CD4-positive, alpha-beta T cell (primary cell): Measurements from ENCODE around the gene RXRA. TPM values are rescaled to one million over a fixed set of nuclear protein-coding genes. Genes with fewer than 3 reads are reported as not detected.

Experiments
- ATAC-seq: fragments of 200-7000 bp; cut with Tn5 transposase; one replicate; pipeline ENCODE4 v1.10.0; 2022; ENCODE audit warnings: mild to moderate bottlenecking; ENCODE audit not compliant: poor library complexity
- CTCF ChIA-PET: fragments of 350-600 bp; sonication (Branson Sonifier 250); formaldehyde crosslinking; loops from one replicate; lab custom pipeline; 2021; ENCODE audit warnings: antibody characterized with exemption, inconsistent platforms; lab: Charles Lee
- POLR2A ChIA-PET: fragments of 350-600 bp; sonication (Branson Sonifier 250); formaldehyde crosslinking; loops from one replicate; lab custom pipeline; 2021; ENCODE audit warnings: antibody characterized with exemption, inconsistent platforms; lab: Charles Lee
- DNase-seq, 14 experiments: peaks; one replicate each; pipeline ENCODE4 v3.0.0-alpha.2; 2013 to 2020; ENCODE audit warnings: mixed read lengths in 2 of 14
- H3K27ac ChIP-seq, 2 donors: one replicate each; pipeline versions ENCODE4 v1.5.1 to v1.7.0; 2013; ENCODE audit warnings: low read length in 2 of 2, low read depth in 1 of 2, mild to moderate bottlenecking in 1 of 2
- H3K27me3 ChIP-seq, 2 experiments: 1 replicate in 1 of 2; 2 replicates in 1 of 2; pipeline versions ENCODE4 v1.6.1 to v1.7.0; 2013; ENCODE audit warnings: low read length in 2 of 2, control low read depth in 1 of 2, mild to moderate bottlenecking in 1 of 2, moderate library complexity in 1 of 2; ENCODE audit not compliant: insufficient read depth in 2 of 2, control insufficient read depth in 1 of 2
- H3K36me3 ChIP-seq: one replicate; pipeline ENCODE4 v1.6.1; 2013; ENCODE audit warnings: low read length, control low read depth; ENCODE audit not compliant: insufficient read depth
- H3K4me1 ChIP-seq: one replicate; pipeline ENCODE4 v1.6.1; 2013; ENCODE audit warnings: low read length, control low read depth; ENCODE audit not compliant: insufficient read depth
- H3K4me3 ChIP-seq: one replicate; pipeline ENCODE4 v1.5.1; 2013; ENCODE audit warnings: mild to moderate bottlenecking, low read length, moderate library complexity
- H3K9me3 ChIP-seq, 2 experiments: 1 replicate in 1 of 2; 2 replicates in 1 of 2; pipeline versions ENCODE4 v1.6.1 to v1.7.0; 2013; ENCODE audit warnings: low read length in 2 of 2, mild to moderate bottlenecking in 2 of 2, control low read depth in 1 of 2, moderate library complexity in 1 of 2; ENCODE audit not compliant: control insufficient read depth in 1 of 2, insufficient read depth in 1 of 2
- H3K27ac Mint-ChIP-seq: one replicate; pipeline ENCODE4 v1.8.0; 2020; ENCODE audit warnings: mixed read lengths
- H3K27me3 Mint-ChIP-seq: one replicate; pipeline ENCODE4 v1.8.0; 2021; ENCODE audit warnings: mixed read lengths
- H3K36me3 Mint-ChIP-seq: one replicate; pipeline ENCODE4 v1.8.0; 2021; ENCODE audit warnings: low read depth, mixed read lengths
- H3K4me1 Mint-ChIP-seq: one replicate; pipeline ENCODE4 v1.8.0; 2021; ENCODE audit warnings: low read depth, mixed read lengths
- H3K4me3 Mint-ChIP-seq: one replicate; pipeline ENCODE4 v1.8.0; 2020; ENCODE audit warnings: mild to moderate bottlenecking, mixed read lengths
- H3K9me3 Mint-ChIP-seq: one replicate; pipeline ENCODE4 v1.8.0; 2020; ENCODE audit warnings: mixed read lengths
- intact Hi-C, 2 experiments: fragments of 100-400 bp; cut with DNase I in 1 of 2; cut with micrococcal nuclease in 1 of 2; formaldehyde crosslinking; loops; one replicate each; pipeline versions ENCODE4 v1.15.1 to v1.9.0; 2023 to 2025; cut with DNase I, micrococcal nuclease
- total RNA-seq, 174 experiments: library from RNA in 2 of 174; stranded (reverse) in 2 of 174; gene quantifications; one replicate each; pipeline ENCODE4 v1.2.3 and lab custom pipeline; 2021 to 2026
- TF ChIP-seq, protein P1 (sequence below): fragments of 200-600 bp; IDR thresholded peaks from one replicate; pipeline ENCODE4 v1.8.0; 2022; ENCODE audit warnings: antibody characterized with exemption, mild to moderate bottlenecking

RXRA gene
- total RNA-seq, 2 experiments from 2014 or later, result 7.3 to 8.4 TPM

DNA sequence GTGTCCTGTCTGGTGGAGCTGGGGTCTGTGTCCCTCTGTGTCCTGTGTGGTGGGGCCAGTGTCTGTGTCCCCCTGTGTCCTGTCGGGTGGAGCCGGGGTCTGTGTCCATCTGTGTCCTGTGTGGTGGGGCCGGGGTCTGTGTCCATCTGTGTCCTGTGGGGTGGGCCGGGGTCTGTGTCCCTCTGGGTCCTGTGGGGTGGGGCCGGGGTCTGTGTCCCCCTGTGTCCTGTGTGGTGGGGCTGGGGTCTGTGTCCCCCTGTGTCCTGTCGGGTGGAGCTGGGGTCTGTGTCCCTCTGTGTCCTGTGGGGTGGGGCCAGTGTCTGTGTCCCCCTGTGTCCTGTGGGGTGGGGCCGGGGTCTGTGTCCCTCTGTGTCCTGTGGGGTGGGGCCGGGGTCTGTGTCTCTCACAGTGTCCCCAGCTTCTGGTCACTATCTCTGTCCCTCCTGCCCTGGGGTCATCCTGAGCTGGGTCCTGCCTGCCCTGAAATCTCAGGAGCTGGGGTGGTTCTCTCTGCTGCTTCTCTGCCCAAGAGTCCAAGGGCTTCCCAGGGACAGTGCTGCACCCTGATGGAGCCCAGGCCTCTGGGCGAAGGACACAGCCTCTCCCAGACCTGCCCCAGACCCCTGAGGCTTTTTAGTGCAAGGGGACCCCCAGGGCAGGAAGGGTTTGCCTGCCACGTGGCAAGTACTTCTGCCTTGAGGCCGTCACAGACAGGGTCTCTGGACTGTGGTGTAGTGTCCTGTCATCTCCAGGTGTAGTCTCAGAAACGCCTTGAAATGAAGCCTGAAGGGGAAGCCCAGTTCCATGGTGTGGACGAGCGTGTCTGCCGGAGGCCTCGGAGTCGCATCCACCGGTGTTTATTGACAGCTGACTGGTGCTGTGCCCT, 131.3 kb downstream of the RXRA start:
- ATAC-seq (no peak), DNase-seq (no peak)
- Mint-ChIP-seq H3K27me3 (no peaks in the 10 kb centered on the region), H3K27ac (peak overlapping the region; percentile 91), H3K4me3 (no peak overlapping the region), H3K36me3 (no peaks in the 10 kb centered on the region), H3K9me3 (no peaks in the 10 kb centered on the region), H3K4me1 (peaks cover 7% of the 10 kb centered on the region)
- Histone ChIP-seq H3K36me3 (no peaks in the 10 kb centered on the region), H3K4me3 (no peak overlapping the region), H3K4me1 (peaks cover 26% of the 10 kb centered on the region), H3K27me3 (peaks cover 0 to 3% of the 10 kb centered on the region in 2 experiments), H3K9me3 (peaks cover 0 to 17% of the 10 kb centered on the region in 2 experiments), H3K27ac (peak overlapping the region; percentile 68 to 93)
- TF ChIP-seq, protein P1, sequence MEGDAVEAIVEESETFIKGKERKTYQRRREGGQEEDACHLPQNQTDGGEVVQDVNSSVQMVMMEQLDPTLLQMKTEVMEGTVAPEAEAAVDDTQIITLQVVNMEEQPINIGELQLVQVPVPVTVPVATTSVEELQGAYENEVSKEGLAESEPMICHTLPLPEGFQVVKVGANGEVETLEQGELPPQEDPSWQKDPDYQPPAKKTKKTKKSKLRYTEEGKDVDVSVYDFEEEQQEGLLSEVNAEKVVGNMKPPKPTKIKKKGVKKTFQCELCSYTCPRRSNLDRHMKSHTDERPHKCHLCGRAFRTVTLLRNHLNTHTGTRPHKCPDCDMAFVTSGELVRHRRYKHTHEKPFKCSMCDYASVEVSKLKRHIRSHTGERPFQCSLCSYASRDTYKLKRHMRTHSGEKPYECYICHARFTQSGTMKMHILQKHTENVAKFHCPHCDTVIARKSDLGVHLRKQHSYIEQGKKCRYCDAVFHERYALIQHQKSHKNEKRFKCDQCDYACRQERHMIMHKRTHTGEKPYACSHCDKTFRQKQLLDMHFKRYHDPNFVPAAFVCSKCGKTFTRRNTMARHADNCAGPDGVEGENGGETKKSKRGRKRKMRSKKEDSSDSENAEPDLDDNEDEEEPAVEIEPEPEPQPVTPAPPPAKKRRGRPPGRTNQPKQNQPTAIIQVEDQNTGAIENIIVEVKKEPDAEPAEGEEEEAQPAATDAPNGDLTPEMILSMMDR, result no peak
- intact Hi-C loops, result loop anchor here in 1 of 2 experiments (5.0 to 10.0 kb wide), 2 partner anchors 433 to 1040 kb away; partner anchors contain the start of gene BRD3OS
- ChIA-PET POLR2A (interaction anchor here (0.8 to 1.8 kb wide), 4 partner anchors 10 to 66 kb away, joined by 3 to 8 read pairs (median 6); no protein-coding TSS in a partner anchor), CTCF (interaction anchor here (0.8 to 1.7 kb wide), 2 partner anchors 9 to 287 kb away, joined by 3 to 4 read pairs; no protein-coding TSS in a partner anchor)

DNA sequence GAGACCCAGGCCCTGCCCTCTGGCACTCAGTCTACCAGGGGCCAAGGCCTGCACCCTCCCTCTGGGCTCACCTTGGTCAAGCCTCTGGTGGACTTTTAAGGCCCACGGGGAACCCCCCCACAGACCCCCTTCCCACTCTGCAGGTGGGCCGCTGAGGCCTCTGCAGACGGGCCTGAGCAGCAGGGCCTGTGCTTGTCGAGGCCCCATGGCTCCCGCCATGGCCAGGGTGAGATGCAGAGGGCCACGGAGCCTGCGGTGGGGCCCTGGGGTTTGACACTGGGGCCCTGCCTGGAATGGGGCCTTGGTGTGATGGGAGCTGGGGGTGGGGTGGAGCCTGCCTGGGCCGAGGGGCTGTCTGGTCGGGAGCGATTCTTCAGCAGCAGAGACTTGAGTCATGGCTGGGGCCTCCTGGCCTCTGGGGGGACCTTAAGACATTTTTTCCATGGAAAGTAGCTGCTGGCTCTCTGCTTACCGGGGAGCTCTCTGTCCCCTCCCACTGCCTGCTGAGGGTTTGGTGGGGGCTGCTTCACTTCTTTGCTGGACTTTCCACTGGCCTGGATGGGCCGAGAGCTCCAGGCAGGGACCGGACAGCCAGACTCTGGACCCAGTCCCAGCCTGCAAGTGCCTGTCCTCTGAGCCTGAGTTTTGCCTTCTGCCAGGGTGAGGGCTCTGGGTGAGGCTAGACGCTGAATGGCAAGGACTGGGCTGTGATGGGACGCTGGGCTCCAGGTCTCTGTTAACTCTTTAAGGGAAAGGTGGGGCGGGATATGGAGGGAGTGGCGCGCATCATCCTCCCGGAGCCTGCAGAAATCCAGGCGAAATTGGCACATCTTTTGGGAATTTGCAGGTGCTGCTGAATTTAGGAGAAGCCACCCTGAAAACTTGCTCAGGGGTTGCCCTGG, 132.2 kb downstream of the RXRA start:
- Mint-ChIP-seq H3K27me3 (no peaks in the 10 kb centered on the region), H3K36me3 (no peaks in the 10 kb centered on the region), H3K4me1 (peaks cover 7% of the 10 kb centered on the region), H3K9me3 (no peaks in the 10 kb centered on the region), H3K27ac (peak overlapping the region; percentile 91), H3K4me3 (no peak overlapping the region)
- POLR2A ChIA-PET, result no interaction called here
- H3K4me1 ChIP-seq, result peaks cover 26% of the 10 kb centered on the region
- ATAC-seq (no peak), DNase-seq (no peak)
- H3K4me3 ChIP-seq, result no peak overlapping the region
- intact Hi-C loops, result loop anchor here in 1 of 2 experiments (5.0 to 10.0 kb wide), 2 partner anchors 434 to 1039 kb away; partner anchors contain the start of gene BRD3OS
- TF ChIP-seq, protein P1, result no peak
- peaks cover 0 to 3% of the 10 kb centered on the region in 2 experiments for H3K27me3 ChIP-seq
- H3K27ac ChIP-seq, result no peak overlapping the region
- CTCF ChIA-PET, result interaction anchor here (0.8 to 1.7 kb wide), 3 partner anchors 9 to 288 kb away, joined by 3 to 4 read pairs (median 3); no protein-coding TSS in a partner anchor
- H3K9me3 ChIP-seq, result peaks cover 0 to 17% of the 10 kb centered on the region in 2 experiments
- no peaks in the 10 kb centered on the region for H3K36me3 ChIP-seq

DNA sequence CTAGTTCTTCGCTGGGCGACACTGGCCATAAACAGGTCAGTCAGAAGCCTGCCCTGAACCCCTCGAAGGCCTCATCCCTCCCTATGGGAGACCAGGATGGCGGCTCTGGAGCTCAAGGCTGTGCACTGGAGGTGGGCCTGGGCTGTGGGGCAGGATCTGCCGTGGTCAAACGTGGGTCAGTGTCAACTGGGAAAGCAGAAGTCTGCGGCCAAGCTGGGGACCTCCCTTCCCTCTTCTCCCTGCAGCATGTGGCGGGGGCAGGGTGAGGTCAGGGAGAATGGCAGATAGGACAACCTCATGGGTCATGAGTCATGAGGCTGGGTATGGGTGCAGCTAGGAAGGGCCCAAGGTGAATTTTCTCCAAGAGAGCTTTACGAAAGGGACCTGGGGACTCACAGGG, 132.9 kb downstream of the RXRA start:
- ChIA-PET POLR2A (no interaction called here), CTCF (interaction anchor here (1.2 kb wide), 1 partner anchor 9 kb away, joined by 3 read pairs; no protein-coding TSS in a partner anchor)
- H3K27ac Mint-ChIP-seq, result peak overlapping the region; percentile 12
- no peaks in the 10 kb centered on the region for H3K27me3 Mint-ChIP-seq
- no peak overlapping the region for H3K27ac ChIP-seq
- no peak overlapping the region for H3K4me3 Mint-ChIP-seq
- peaks cover 26% of the 10 kb centered on the region for H3K4me1 ChIP-seq
- H3K9me3 Mint-ChIP-seq, result no peaks in the 10 kb centered on the region
- intact Hi-C loops, result loop anchor here in 1 of 2 experiments (5.0 to 10.0 kb wide), 2 partner anchors 434 to 1038 kb away; partner anchors contain the start of gene BRD3OS
- peaks cover 7% of the 10 kb centered on the region for H3K4me1 Mint-ChIP-seq
- TF ChIP-seq, protein P1, result no peak
- peaks cover 0 to 17% of the 10 kb centered on the region in 2 experiments for H3K9me3 ChIP-seq
- no peaks in the 10 kb centered on the region for H3K36me3 Mint-ChIP-seq
- no peak overlapping the region for H3K4me3 ChIP-seq
- DNase-seq, result peak in 2 of 14 experiments; percentile 53 to 66
- no peaks in the 10 kb centered on the region for H3K36me3 ChIP-seq
- ATAC-seq, result no peak
- H3K27me3 ChIP-seq, result peaks cover 0 to 6% of the 10 kb centered on the region in 2 experiments
